Lower lobe of right lung (tissue), 2 donors: ENCODE results near the gene RGS6. TPM values are rescaled to one million over a fixed set of nuclear protein-coding genes. Genes with fewer than 3 reads are reported as not detected.

Source experiments
- ATAC-seq, 2 donors: fragments of 200-7000 bp; cut with Tn5 transposase; one replicate each; pipeline ENCODE4 v1.9.1; 2020 to 2022; ENCODE audit warnings: mild to moderate bottlenecking in 2 of 2, moderate library complexity in 2 of 2
- DNase-seq: peaks from one replicate; pipeline ENCODE4 v3.0.0-alpha.2; 2020
- H3K27ac ChIP-seq: fragments of 200-600 bp; one replicate; pipeline ENCODE4 v1.8.0; 2022
- H3K27me3 ChIP-seq: fragments of 200-600 bp; one replicate; pipeline ENCODE4 v1.8.0; 2022; ENCODE audit warnings: low read depth
- H3K36me3 ChIP-seq: fragments of 200-600 bp; one replicate; pipeline ENCODE4 v1.8.0; 2022; ENCODE audit warnings: mild to moderate bottlenecking
- H3K4me1 ChIP-seq: fragments of 200-600 bp; one replicate; pipeline ENCODE4 v1.8.0; 2022
- H3K4me3 ChIP-seq: fragments of 200-600 bp; one replicate; pipeline ENCODE4 v1.8.0; 2022; ENCODE audit warnings: mild to moderate bottlenecking
- H3K9me3 ChIP-seq: fragments of 200-600 bp; one replicate; pipeline ENCODE4 v1.8.0; 2022
- CTCF ChIP-seq: fragments of 200-600 bp; IDR thresholded peaks from one replicate; pipeline ENCODE4 v1.8.0; 2022; ENCODE audit warnings: antibody characterized with exemption, mild to moderate bottlenecking
- intact Hi-C: fragments of 100-400 bp; cut with DNase I; formaldehyde crosslinking; loops from one replicate; pipeline ENCODE4 v1.11.0; 2022
- total RNA-seq: library from RNA; stranded (reverse); fragmentation: NEBNext Ultra II Directional; extraction: Animal tissue kit (Norgen Biotek cat#: 25700); gene quantifications from one replicate; pipeline ENCODE4 v1.2.1, GENCODE V29; 2021
- donor health status: DM: no; HTN: yes; CAD: no; lungs with severe emphysema.

Gene RGS6
- total RNA-seq, 1 donor from 2014 or later = 2.5 TPM

GRCh38 chr14:72254202-72254936 is 322.1 kb downstream of the RGS6 start:
- Histone ChIP-seq H3K36me3 (no peaks in the 10 kb centered on the region), H3K27me3 (no peaks in the 10 kb centered on the region), H3K4me3 (no peak overlapping the region), H3K4me1 (no peaks in the 10 kb centered on the region), H3K9me3 (no peaks in the 10 kb centered on the region), H3K27ac (no peak overlapping the region)
- no peak for TF ChIP-seq CTCF
- DNase-seq (no peak), ATAC-seq (no peak)
- intact Hi-C loops = no loop called here

- Histone ChIP-seq H3K4me1 (no peaks in the 10 kb centered on the region), H3K4me3 (no peak overlapping the region), H3K9me3 (no peaks in the 10 kb centered on the region), H3K36me3 (no peaks in the 10 kb centered on the region), H3K27ac (no peak overlapping the region), H3K27me3 (no peaks in the 10 kb centered on the region)
- no peak for ATAC-seq
- intact Hi-C loops = no loop called here
- no peak for DNase-seq
- TF ChIP-seq CTCF = no peak
Measured at GRCh38 chr14:72254937-72255472, 322.8 kb downstream of the RGS6 start.

GRCh38 chr14:72256055-72256454 is 323.8 kb downstream of the RGS6 start:
- intact Hi-C loops = no loop called here
- DNase-seq (no peak), ATAC-seq (no peak)
- Histone ChIP-seq H3K36me3 (no peaks in the 10 kb centered on the region), H3K4me1 (no peaks in the 10 kb centered on the region), H3K27me3 (no peaks in the 10 kb centered on the region), H3K27ac (no peak overlapping the region), H3K4me3 (no peak overlapping the region), H3K9me3 (no peaks in the 10 kb centered on the region)
- no peak for TF ChIP-seq CTCF

- no peak for TF ChIP-seq CTCF
- intact Hi-C loops = no loop called here
- no peaks in the 10 kb centered on the region for H3K27me3 ChIP-seq
- no peaks in the 10 kb centered on the region for H3K36me3 ChIP-seq
- no peaks in the 10 kb centered on the region for H3K9me3 ChIP-seq
- DNase-seq (no peak), ATAC-seq (no peak)
- no peak overlapping the region for H3K27ac ChIP-seq
- no peak overlapping the region for H3K4me3 ChIP-seq
- H3K4me1 ChIP-seq = no peaks in the 10 kb centered on the region
Measured at GRCh38 chr14:72261068-72261467, 328.8 kb downstream of the RGS6 start.

GRCh38 chr14:72262771-72263170 is 330.5 kb downstream of the RGS6 start:
- Histone ChIP-seq H3K36me3 (no peaks in the 10 kb centered on the region), H3K27ac (no peak overlapping the region), H3K4me1 (no peaks in the 10 kb centered on the region), H3K9me3 (no peaks in the 10 kb centered on the region), H3K4me3 (no peak overlapping the region), H3K27me3 (no peaks in the 10 kb centered on the region)
- intact Hi-C loops = no loop called here
- DNase-seq = no peak
- TF ChIP-seq CTCF = no peak
- no peak for ATAC-seq
